ENCODE measurements around the gene SLC2A10.

SLC2A10 gene

GRCh38 chr20:46709459-46710152 is at the start of gene SLC2A10:
TSS of gene SLC2A10 (plus strand) at chr20:46709649. CDS start at chr20:46709737, 88 bp downstream.
- TF ChIP-seq JUND (IDR thresholded peaks at IDR 0.05; ENCODE audit: low read depth) = no peak
- in situ Hi-C loops (cut with HindIII; ENCODE audit: low pct_unique_long_range_greater_than_20kb, low sequenced_read_pairs) = no loop called here
- peak; percentile 67 to 74 for DNase-seq (ENCODE audit: low read depth in 1 of 2, low spot score in 1 of 2)

GRCh38 chr20:46660487-46660886 is 49.0 kb upstream of the SLC2A10 start:
- in situ Hi-C loops (cut with HindIII; ENCODE audit: low pct_unique_long_range_greater_than_20kb, low sequenced_read_pairs) = no loop called here

GRCh38 chr20:46661659-46662058 is 47.8 kb upstream of the SLC2A10 start:
- DNase-seq (ENCODE audit: low read depth in 1 of 2, low spot score in 1 of 2) = no peak
- in situ Hi-C loops (cut with HindIII; ENCODE audit: low pct_unique_long_range_greater_than_20kb, low sequenced_read_pairs) = no loop called here
- TF ChIP-seq JUND (IDR thresholded peaks at IDR 0.05; ENCODE audit: low read depth) = no peak

More at GRCh38 chr20:46660487-46660886, 49.0 kb upstream of the SLC2A10 start:
- no peak for TF ChIP-seq JUND (IDR thresholded peaks at IDR 0.05; ENCODE audit: low read depth)
- DNase-seq (ENCODE audit: low read depth in 1 of 2, low spot score in 1 of 2) = no peak

GRCh38 chr20:46663531-46663930 is 45.9 kb upstream of the SLC2A10 start:
- in situ Hi-C loops (cut with HindIII; ENCODE audit: low pct_unique_long_range_greater_than_20kb, low sequenced_read_pairs) = no loop called here
- no peak for TF ChIP-seq JUND (IDR thresholded peaks at IDR 0.05; ENCODE audit: low read depth)
- DNase-seq (ENCODE audit: low read depth in 1 of 2, low spot score in 1 of 2) = no peak

- no peak for TF ChIP-seq JUND (IDR thresholded peaks at IDR 0.05; ENCODE audit: low read depth)
- in situ Hi-C loops (cut with HindIII; ENCODE audit: low pct_unique_long_range_greater_than_20kb, low sequenced_read_pairs) = no loop called here
- no peak for DNase-seq (ENCODE audit: low read depth in 1 of 2, low spot score in 1 of 2)
These were observed 43.8 kb upstream of the SLC2A10 start for GRCh38 chr20:46665602-46666001.

GRCh38 chr20:46666306-46666705 is 43.1 kb upstream of the SLC2A10 start:
- DNase-seq (ENCODE audit: low read depth in 1 of 2, low spot score in 1 of 2) = no peak
- in situ Hi-C loops (cut with HindIII; ENCODE audit: low pct_unique_long_range_greater_than_20kb, low sequenced_read_pairs) = no loop called here
- no peak for TF ChIP-seq JUND (IDR thresholded peaks at IDR 0.05; ENCODE audit: low read depth)

- no peak for DNase-seq (ENCODE audit: low read depth in 1 of 2, low spot score in 1 of 2)
- no peak for TF ChIP-seq JUND (IDR thresholded peaks at IDR 0.05; ENCODE audit: low read depth)
- in situ Hi-C loops (cut with HindIII; ENCODE audit: low pct_unique_long_range_greater_than_20kb, low sequenced_read_pairs) = no loop called here
These were observed 42.5 kb upstream of the SLC2A10 start for GRCh38 chr20:46666818-46667515.

- in situ Hi-C loops (cut with HindIII; ENCODE audit: low pct_unique_long_range_greater_than_20kb, low sequenced_read_pairs) = no loop called here
- DNase-seq (ENCODE audit: low read depth in 1 of 2, low spot score in 1 of 2) = no peak
- no peak for TF ChIP-seq JUND (IDR thresholded peaks at IDR 0.05; ENCODE audit: low read depth)
These were observed 39.2 kb upstream of the SLC2A10 start for GRCh38 chr20:46670228-46670584.

GRCh38 chr20:46670585-46671584 is 38.6 kb upstream of the SLC2A10 start:
- DNase-seq (ENCODE audit: low read depth in 1 of 2, low spot score in 1 of 2) = no peak
- in situ Hi-C loops (cut with HindIII; ENCODE audit: low pct_unique_long_range_greater_than_20kb, low sequenced_read_pairs) = no loop called here
- no peak for TF ChIP-seq JUND (IDR thresholded peaks at IDR 0.05; ENCODE audit: low read depth)

- in situ Hi-C loops (cut with HindIII; ENCODE audit: low pct_unique_long_range_greater_than_20kb, low sequenced_read_pairs) = no loop called here
- no peak for TF ChIP-seq JUND (IDR thresholded peaks at IDR 0.05; ENCODE audit: low read depth)
These were observed 37.4 kb upstream of the SLC2A10 start for GRCh38 chr20:46671866-46672542.

GRCh38 chr20:46672543-46673148 is 36.8 kb upstream of the SLC2A10 start:
- TF ChIP-seq JUND (IDR thresholded peaks at IDR 0.05; ENCODE audit: low read depth) = no peak
- in situ Hi-C loops (cut with HindIII; ENCODE audit: low pct_unique_long_range_greater_than_20kb, low sequenced_read_pairs) = no loop called here
- no peak for DNase-seq (ENCODE audit: low read depth in 1 of 2, low spot score in 1 of 2)

More at GRCh38 chr20:46671866-46672542, 37.4 kb upstream of the SLC2A10 start:
- no peak for DNase-seq (ENCODE audit: low read depth in 1 of 2, low spot score in 1 of 2)
